Endothelial cell (in vitro differentiated cells): ENCODE data around the gene NCMAP. TPM values are rescaled to one million over a fixed set of nuclear protein-coding genes. Genes with fewer than 3 reads are reported as not detected.
A peak's percentile ranks its signal among the peaks of the same experiment; 100 is the strongest.

Experiments used
- DNase-seq: peaks from one replicate; pipeline ENCODE4 v3.0.0; 2021; ENCODE audit warnings: low spot score
- H3K27ac Mint-ChIP-seq: one replicate; pipeline ENCODE4 v1.8.0; 2021; ENCODE audit warnings: mixed read lengths, inconsistent platforms; ENCODE audit not compliant: unreplicated experiment
- H3K27me3 Mint-ChIP-seq: one replicate; pipeline ENCODE4 v1.8.0; 2021; ENCODE audit warnings: mild to moderate bottlenecking, moderate library complexity, mixed read lengths, inconsistent platforms; ENCODE audit not compliant: unreplicated experiment
- H3K36me3 Mint-ChIP-seq: one replicate; pipeline ENCODE4 v1.8.0; 2021; ENCODE audit warnings: mild to moderate bottlenecking, low read depth, mixed read lengths, inconsistent platforms; ENCODE audit not compliant: unreplicated experiment
- H3K4me1 Mint-ChIP-seq: one replicate; pipeline ENCODE4 v1.8.0; 2021; ENCODE audit warnings: mild to moderate bottlenecking, mixed read lengths, inconsistent platforms; ENCODE audit not compliant: unreplicated experiment
- H3K4me3 Mint-ChIP-seq: one replicate; pipeline ENCODE4 v1.8.0; 2021; ENCODE audit warnings: mild to moderate bottlenecking, mixed read lengths, inconsistent platforms; ENCODE audit not compliant: unreplicated experiment
- H3K9me3 Mint-ChIP-seq: one replicate; pipeline ENCODE4 v1.8.0; 2021; ENCODE audit warnings: mixed read lengths, inconsistent platforms; ENCODE audit not compliant: unreplicated experiment
- total RNA-seq: library from RNA; stranded (reverse); fragmentation: NEBNext Ultra II Directional; extraction: Animal tissue kit (Norgen Biotek cat#: 25700); gene quantifications from one replicate; pipeline ENCODE4 v1.2.1, GENCODE V29; 2021; ENCODE audit not compliant: unreplicated experiment
- TF ChIP-seq, protein P1 (sequence below): fragments of 200-600 bp; sonication (generic); IDR thresholded peaks from one replicate; pipeline ENCODE4 v1.5.0; 2021; ENCODE audit warnings: antibody characterized with exemption; ENCODE audit not compliant: unreplicated experiment

NCMAP gene
- total RNA-seq, 1 donor from 2014 or later, result 0.05 TPM

DNA sequence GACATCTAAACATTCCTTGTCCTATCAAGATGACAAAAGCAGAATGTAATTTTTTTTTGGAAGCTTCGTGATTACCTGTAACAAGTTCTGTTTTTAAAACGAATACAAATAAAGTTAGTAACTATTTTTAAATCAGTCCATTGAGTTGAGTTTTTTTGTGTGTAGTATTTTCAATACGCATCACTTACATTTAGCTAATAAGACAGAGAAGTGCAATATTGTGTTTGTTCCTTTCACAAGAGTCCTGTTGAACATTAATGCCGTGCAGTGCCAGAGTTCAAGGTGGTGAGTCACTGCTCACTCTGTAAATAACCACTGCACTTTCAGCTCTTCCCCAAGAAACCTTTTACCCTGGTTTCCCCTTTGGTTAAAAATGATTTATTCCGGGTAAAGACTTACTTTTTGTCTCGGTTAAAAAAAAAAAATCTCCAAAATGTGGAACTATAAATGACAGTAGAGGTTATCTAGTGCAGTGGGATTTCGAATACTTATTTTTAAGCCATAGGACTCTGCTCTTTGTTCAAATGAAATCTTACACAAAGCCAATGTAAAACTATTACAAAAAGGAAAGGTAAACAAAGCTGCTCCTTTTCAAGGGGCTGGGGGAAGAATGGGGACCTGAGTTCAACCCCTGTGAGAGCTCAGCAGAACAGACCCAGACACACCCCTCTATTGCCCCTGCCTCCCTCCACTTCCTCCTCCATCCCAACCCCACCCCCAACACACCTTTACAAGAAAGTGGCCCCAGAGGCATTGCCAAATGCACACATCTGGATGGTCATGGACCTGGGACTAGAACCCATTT, 14.8 kb upstream of the NCMAP start:
- H3K4me3 Mint-ChIP-seq, result no peak overlapping the region
- H3K27me3 Mint-ChIP-seq, result no peaks in the 10 kb centered on the region
- TF ChIP-seq, protein P1, sequence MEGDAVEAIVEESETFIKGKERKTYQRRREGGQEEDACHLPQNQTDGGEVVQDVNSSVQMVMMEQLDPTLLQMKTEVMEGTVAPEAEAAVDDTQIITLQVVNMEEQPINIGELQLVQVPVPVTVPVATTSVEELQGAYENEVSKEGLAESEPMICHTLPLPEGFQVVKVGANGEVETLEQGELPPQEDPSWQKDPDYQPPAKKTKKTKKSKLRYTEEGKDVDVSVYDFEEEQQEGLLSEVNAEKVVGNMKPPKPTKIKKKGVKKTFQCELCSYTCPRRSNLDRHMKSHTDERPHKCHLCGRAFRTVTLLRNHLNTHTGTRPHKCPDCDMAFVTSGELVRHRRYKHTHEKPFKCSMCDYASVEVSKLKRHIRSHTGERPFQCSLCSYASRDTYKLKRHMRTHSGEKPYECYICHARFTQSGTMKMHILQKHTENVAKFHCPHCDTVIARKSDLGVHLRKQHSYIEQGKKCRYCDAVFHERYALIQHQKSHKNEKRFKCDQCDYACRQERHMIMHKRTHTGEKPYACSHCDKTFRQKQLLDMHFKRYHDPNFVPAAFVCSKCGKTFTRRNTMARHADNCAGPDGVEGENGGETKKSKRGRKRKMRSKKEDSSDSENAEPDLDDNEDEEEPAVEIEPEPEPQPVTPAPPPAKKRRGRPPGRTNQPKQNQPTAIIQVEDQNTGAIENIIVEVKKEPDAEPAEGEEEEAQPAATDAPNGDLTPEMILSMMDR, result no peak
- no peak for DNase-seq
- H3K27ac Mint-ChIP-seq, result no peak overlapping the region
- H3K9me3 Mint-ChIP-seq, result no peaks in the 10 kb centered on the region
- H3K4me1 Mint-ChIP-seq, result no peaks in the 10 kb centered on the region
- H3K36me3 Mint-ChIP-seq, result no peaks in the 10 kb centered on the region

DNA sequence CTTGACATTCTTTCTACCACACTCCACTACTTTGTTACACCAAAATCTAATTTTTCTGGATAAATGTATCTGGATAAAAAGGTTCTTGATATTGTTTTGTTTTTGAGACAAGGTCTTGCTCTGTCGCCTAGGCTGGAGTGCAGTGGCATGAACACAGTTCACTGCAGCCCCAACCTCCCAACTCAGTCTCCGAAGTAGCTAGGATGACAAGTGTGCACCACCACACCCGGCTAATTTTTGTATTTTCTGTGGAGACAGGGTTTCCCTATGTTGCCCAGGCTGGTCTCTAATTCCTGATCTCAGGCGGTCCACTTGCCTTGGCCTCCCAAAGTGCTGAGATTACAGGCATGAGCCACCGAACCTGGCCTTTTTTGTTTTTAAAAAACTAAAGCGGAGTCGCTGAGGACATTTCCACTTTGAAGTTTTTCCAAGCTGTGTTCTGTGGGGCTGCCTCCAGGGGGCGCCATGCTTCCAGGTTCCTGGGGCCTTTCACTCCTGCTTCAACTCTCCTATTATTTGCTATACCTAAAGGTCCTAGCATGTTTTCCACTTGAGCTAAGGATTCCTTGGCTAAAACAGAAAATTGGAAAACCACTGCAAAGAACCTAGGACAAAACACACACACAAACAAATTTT, 14.1 kb upstream of the NCMAP start:
- H3K27ac Mint-ChIP-seq, result no peak overlapping the region
- DNase-seq, result peak; percentile 37
- no peaks in the 10 kb centered on the region for H3K9me3 Mint-ChIP-seq

DNA sequence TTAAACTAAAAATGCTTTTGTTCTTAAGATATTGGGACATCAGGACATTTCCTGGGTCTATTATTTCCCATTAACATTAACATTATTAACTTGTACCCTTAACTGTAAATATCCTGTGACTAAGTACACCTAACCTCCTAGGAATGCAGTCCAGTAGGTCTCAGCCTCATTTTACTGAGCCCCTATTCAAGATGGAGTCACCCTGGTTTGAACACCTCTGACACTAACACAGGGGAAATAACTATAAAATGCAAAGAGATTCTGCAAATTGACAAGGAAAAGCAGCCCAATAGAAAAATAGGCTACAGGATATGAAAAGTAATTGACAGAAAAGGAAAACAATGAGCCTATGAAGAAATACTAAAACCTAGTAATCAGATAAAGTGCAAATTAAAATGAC, 11.6 kb upstream of the NCMAP start:
- H3K27me3 Mint-ChIP-seq, result peaks cover 3% of the 10 kb centered on the region
- H3K27ac Mint-ChIP-seq, result no peak overlapping the region
- no peak overlapping the region for H3K4me3 Mint-ChIP-seq
- H3K4me1 Mint-ChIP-seq, result no peaks in the 10 kb centered on the region
- TF ChIP-seq, protein P1, result no peak
- H3K36me3 Mint-ChIP-seq, result no peaks in the 10 kb centered on the region
- no peak for DNase-seq
- H3K9me3 Mint-ChIP-seq, result no peaks in the 10 kb centered on the region

More for the DNA sequence above, 14.1 kb upstream of the NCMAP start:
- no peaks in the 10 kb centered on the region for H3K4me1 Mint-ChIP-seq
- no peaks in the 10 kb centered on the region for H3K36me3 Mint-ChIP-seq
- TF ChIP-seq, protein P1, result peak; percentile 92
- H3K27me3 Mint-ChIP-seq, result peaks cover 3% of the 10 kb centered on the region
- H3K4me3 Mint-ChIP-seq, result no peak overlapping the region

DNA sequence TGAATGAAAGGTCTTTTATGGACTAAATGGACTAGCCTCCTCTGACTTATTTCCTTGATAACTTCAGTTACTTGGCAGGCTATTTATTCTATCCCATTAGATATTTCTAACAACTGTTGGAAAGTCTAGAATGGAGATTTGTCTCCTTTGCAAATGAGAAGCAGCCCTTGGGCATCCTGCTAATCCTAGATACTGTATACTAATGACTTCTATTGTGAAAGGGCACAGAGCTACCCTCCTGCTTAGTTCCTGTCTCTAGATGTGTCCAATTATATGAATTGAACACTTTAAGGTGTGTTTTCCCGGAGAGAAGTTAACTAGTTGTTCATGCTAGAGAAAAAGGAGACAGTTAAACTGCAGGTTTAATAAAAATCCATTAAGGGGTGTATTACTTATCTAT, 10.2 kb upstream of the NCMAP start:
- H3K4me3 Mint-ChIP-seq, result no peak overlapping the region
- H3K9me3 Mint-ChIP-seq, result no peaks in the 10 kb centered on the region
- DNase-seq, result no peak
- H3K4me1 Mint-ChIP-seq, result no peaks in the 10 kb centered on the region
- H3K27me3 Mint-ChIP-seq, result peaks cover 3% of the 10 kb centered on the region
- no peaks in the 10 kb centered on the region for H3K36me3 Mint-ChIP-seq
- TF ChIP-seq, protein P1, result no peak
- H3K27ac Mint-ChIP-seq, result no peak overlapping the region

DNA sequence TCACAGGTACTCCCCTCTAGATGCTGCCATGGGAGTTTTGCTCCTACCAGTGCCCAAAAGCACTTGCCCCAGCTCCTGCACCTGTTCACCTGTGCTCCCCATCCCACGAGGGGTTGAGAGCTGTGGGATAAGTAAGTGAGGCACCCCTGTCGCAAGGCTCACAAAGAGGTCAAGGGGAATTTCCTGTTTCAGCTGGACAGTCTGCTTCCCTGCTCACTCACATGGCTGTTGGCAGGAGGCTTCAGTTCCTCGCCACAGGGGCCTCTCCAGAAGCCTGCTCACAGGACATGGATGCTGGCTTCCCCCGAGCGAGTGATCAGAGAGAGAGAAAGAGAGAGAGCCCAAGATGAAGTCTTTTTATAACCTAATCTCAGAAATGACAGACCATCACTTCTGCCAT, 8.7 kb upstream of the NCMAP start:
- no peak overlapping the region for H3K27ac Mint-ChIP-seq
- H3K27me3 Mint-ChIP-seq, result peaks cover 3% of the 10 kb centered on the region
- TF ChIP-seq, protein P1, result no peak
- H3K4me3 Mint-ChIP-seq, result no peak overlapping the region
- H3K36me3 Mint-ChIP-seq, result no peaks in the 10 kb centered on the region
- H3K4me1 Mint-ChIP-seq, result no peaks in the 10 kb centered on the region
- H3K9me3 Mint-ChIP-seq, result no peaks in the 10 kb centered on the region
- DNase-seq, result no peak
